ENCODE results near the gene INVS.

Gene INVS

GRCh38 chr9:100104314-100104713 is 5.3 kb downstream of the INVS start:
- H3K4me3 ChIP-seq (ENCODE audit: low read depth, low read length): no peak overlapping the region
- no peak for TF ChIP-seq CTCF (IDR thresholded peaks at IDR 0.05; ENCODE audit: low read depth, low read length, missing control alignments)
- DNase-seq (ENCODE audit: low read depth): no peak

- DNase-seq (ENCODE audit: low read depth): no peak
- no peak for TF ChIP-seq CTCF (IDR thresholded peaks at IDR 0.05; ENCODE audit: low read depth, low read length, missing control alignments)
- H3K4me3 ChIP-seq (ENCODE audit: low read depth, low read length): no peak overlapping the region
These were observed 6.8 kb downstream of the INVS start for GRCh38 chr9:100105861-100106260.

GRCh38 chr9:100106616-100107015 is 7.6 kb downstream of the INVS start:
- DNase-seq (ENCODE audit: low read depth): no peak
- no peak overlapping the region for H3K4me3 ChIP-seq (ENCODE audit: low read depth, low read length)
- no peak for TF ChIP-seq CTCF (IDR thresholded peaks at IDR 0.05; ENCODE audit: low read depth, low read length, missing control alignments)

- no peak for DNase-seq (ENCODE audit: low read depth)
- TF ChIP-seq CTCF (IDR thresholded peaks at IDR 0.05; ENCODE audit: low read depth, low read length, missing control alignments): no peak
These were observed 9.5 kb downstream of the INVS start for GRCh38 chr9:100108559-100108958.

GRCh38 chr9:100111235-100111634 is 12.2 kb downstream of the INVS start:
- no peak for TF ChIP-seq CTCF (IDR thresholded peaks at IDR 0.05; ENCODE audit: low read depth, low read length, missing control alignments)
- DNase-seq (ENCODE audit: low read depth): no peak

More at GRCh38 chr9:100108559-100108958, 9.5 kb downstream of the INVS start:
- no peak overlapping the region for H3K4me3 ChIP-seq (ENCODE audit: low read depth, low read length)

GRCh38 chr9:100112677-100113336 is 13.8 kb downstream of the INVS start:
- DNase-seq (ENCODE audit: low read depth): no peak
- no peak overlapping the region for H3K4me3 ChIP-seq (ENCODE audit: low read depth, low read length)
- TF ChIP-seq CTCF (IDR thresholded peaks at IDR 0.05; ENCODE audit: low read depth, low read length, missing control alignments): no peak

More at GRCh38 chr9:100111235-100111634, 12.2 kb downstream of the INVS start:
- no peak overlapping the region for H3K4me3 ChIP-seq (ENCODE audit: low read depth, low read length)

GRCh38 chr9:100117316-100117715 is 18.3 kb downstream of the INVS start:
- H3K4me3 ChIP-seq (ENCODE audit: low read depth, low read length): no peak overlapping the region
- TF ChIP-seq CTCF (IDR thresholded peaks at IDR 0.05; ENCODE audit: low read depth, low read length, missing control alignments): no peak
- DNase-seq (ENCODE audit: low read depth): no peak
